GOT3 (cell line): Measurements from ENCODE around the gene NPC2.

Experiments used
- DNase-seq: peaks from one replicate; lab custom pipeline; 2025; ENCODE audit warnings: mixed read lengths; lab: John Stamatoyannopoulos, UW

NPC2 gene

GRCh38 chr14:74519316-74520074 is 26.4 kb upstream of the NPC2 start:
- DNase-seq, result no peak

- DNase-seq, result no peak
These were observed 25.1 kb upstream of the NPC2 start for GRCh38 chr14:74518221-74518620.

- DNase-seq, result no peak
These were observed 24.6 kb upstream of the NPC2 start for GRCh38 chr14:74517731-74518130.

- no peak for DNase-seq
These were observed 23.5 kb upstream of the NPC2 start for GRCh38 chr14:74516451-74517160.

- no peak for DNase-seq
These were observed 22.8 kb upstream of the NPC2 start for GRCh38 chr14:74515891-74516412.

GRCh38 chr14:74514471-74514941 is 21.4 kb upstream of the NPC2 start:
- no peak for DNase-seq

GRCh38 chr14:74511966-74512830 is 19.1 kb upstream of the NPC2 start:
- no peak for DNase-seq

- DNase-seq, result no peak
These were observed 17.9 kb upstream of the NPC2 start for GRCh38 chr14:74510959-74511409.

GRCh38 chr14:74510223-74510931 is 17.3 kb upstream of the NPC2 start:
- DNase-seq, result no peak

- DNase-seq, result no peak
These were observed 16.6 kb upstream of the NPC2 start for GRCh38 chr14:74509587-74510222.

GRCh38 chr14:74508844-74509428 is 15.8 kb upstream of the NPC2 start:
- no peak for DNase-seq

- no peak for DNase-seq
These were observed 15.2 kb upstream of the NPC2 start for GRCh38 chr14:74508292-74508731.

GRCh38 chr14:74507840-74508239 is 14.7 kb upstream of the NPC2 start:
- no peak for DNase-seq

- no peak for DNase-seq
These were observed 14.0 kb upstream of the NPC2 start for GRCh38 chr14:74507085-74507484.

- no peak for DNase-seq
These were observed 13.3 kb upstream of the NPC2 start for GRCh38 chr14:74506411-74506851.

- DNase-seq, result no peak
These were observed 12.7 kb upstream of the NPC2 start for GRCh38 chr14:74505831-74506230.

- no peak for DNase-seq
These were observed 12.0 kb upstream of the NPC2 start for GRCh38 chr14:74504874-74505720.

- no peak for DNase-seq
These were observed 11.3 kb upstream of the NPC2 start for GRCh38 chr14:74504412-74504811.

- DNase-seq, result no peak
These were observed 10.8 kb upstream of the NPC2 start for GRCh38 chr14:74503938-74504335.
